Fibroblast of villous mesenchyme (primary cell): Measurements from ENCODE around the gene CDPF1. TPM values are rescaled to one million over a fixed set of nuclear protein-coding genes. Genes with fewer than 3 reads are reported as not detected.
"Not testable (repeated sequence)": the region's sequence is repeated elsewhere in the genome, so short reads cannot be mapped to it uniquely, and the experiment has no call there.

Source experiments
- DNase-seq: peaks from one replicate; pipeline ENCODE4 v3.0.0-alpha.2; 2010; ENCODE audit warnings: low read depth
- H3K4me3 ChIP-seq: 2 replicates; pipeline ENCODE4 v1.5.1; 2011; ENCODE audit warnings: low read depth, mild to moderate bottlenecking, low read length
- CTCF ChIP-seq: IDR thresholded peaks from 2 replicates; pipeline ENCODE4 v1.5.1; 2012; ENCODE audit warnings: low read depth, mild to moderate bottlenecking, low read length; ENCODE audit not compliant: insufficient read depth
- total RNA-seq: library from RNA; depleted of rRNA; stranded (reverse); fragments of >200 nt; gene quantifications from 2 replicates; pipeline ENCODE4 v1.2.3, GENCODE V29; 2012

Gene CDPF1
- total RNA-seq, 1 donor, result 16.8 TPM

DNA sequence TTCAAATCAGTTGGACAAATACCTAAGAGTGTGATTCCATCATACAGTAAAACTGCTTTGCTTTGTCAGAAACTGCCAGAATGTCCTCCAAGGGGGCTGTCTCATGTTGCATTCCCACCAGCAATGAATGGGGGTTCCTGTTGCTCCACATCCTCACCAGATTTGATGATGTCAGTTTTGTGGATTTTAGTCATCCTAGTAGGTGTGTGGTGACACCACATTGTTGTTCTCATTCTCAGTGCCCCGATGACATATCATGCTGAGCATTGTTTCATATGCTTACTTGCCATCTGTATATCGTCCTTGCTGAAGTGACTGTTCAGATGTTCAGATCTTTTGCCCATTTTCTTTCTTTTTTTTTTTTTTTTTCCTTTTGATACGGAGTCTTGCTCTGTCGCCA lies 37.0 kb downstream of the CDPF1 start:
- no peak overlapping the region for H3K4me3 ChIP-seq
- DNase-seq, result no peak

DNA sequence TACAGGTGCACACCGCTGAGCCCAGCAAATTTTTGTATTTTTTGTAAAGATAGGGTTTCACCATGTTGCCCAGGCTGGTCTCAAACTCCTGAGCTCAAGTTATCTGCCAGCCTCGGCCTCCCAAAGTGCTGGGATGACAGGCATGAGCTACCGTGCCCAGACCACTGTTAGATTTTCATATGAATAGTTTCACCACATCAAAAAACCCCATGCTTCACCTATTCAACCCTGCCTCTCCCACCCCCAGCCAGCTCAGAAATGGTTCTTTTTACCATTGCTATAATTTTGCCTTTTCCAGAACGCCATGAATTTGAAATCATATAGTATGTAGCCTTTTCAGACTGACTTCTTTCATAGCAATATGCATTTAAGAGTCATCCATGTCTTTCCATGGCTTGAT lies 37.9 kb downstream of the CDPF1 start:
- TF ChIP-seq CTCF, result no peak
- no peak overlapping the region for H3K4me3 ChIP-seq
- no peak for DNase-seq

More for the DNA sequence above, 37.0 kb downstream of the CDPF1 start:
- no peak for TF ChIP-seq CTCF

- H3K4me3 ChIP-seq, result no peak overlapping the region
- peak; percentile 11 for DNase-seq
- TF ChIP-seq CTCF, result no peak
Observed at GRCh38 chr22:46209262-46209661, 40.8 kb downstream of the CDPF1 start.

DNA sequence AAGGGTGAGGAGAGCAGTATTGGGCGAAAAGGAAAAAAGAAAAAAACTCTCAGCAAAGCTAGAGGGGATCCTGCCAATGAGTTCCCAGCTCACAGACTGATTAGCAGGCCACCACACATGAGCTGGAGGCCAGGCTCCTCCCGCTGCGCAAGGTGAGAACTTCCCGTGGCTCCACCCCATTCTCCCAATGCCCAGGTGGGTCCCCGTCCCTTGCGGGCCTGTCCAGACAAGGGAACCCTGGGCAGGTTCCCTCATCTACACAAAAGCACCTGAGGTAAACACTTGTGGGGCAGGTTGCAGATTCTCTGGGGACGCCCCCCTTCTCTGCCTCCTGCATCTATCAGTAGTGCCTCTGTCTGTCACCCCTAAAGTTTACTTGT lies 46.5 kb downstream of the CDPF1 start:
- no peak for TF ChIP-seq CTCF
- DNase-seq, result no peak

GRCh38 chr22:46202897-46203600 lies 47.0 kb downstream of the CDPF1 start:
- DNase-seq, result no peak
- TF ChIP-seq CTCF, result no peak
- no peak overlapping the region for H3K4me3 ChIP-seq

More for the DNA sequence above, 46.5 kb downstream of the CDPF1 start:
- H3K4me3 ChIP-seq, result no peak overlapping the region

GRCh38 chr22:46201059-46201757 lies 48.9 kb downstream of the CDPF1 start:
- no peak overlapping the region for H3K4me3 ChIP-seq
- DNase-seq, result no peak
- TF ChIP-seq CTCF, result no peak

DNA sequence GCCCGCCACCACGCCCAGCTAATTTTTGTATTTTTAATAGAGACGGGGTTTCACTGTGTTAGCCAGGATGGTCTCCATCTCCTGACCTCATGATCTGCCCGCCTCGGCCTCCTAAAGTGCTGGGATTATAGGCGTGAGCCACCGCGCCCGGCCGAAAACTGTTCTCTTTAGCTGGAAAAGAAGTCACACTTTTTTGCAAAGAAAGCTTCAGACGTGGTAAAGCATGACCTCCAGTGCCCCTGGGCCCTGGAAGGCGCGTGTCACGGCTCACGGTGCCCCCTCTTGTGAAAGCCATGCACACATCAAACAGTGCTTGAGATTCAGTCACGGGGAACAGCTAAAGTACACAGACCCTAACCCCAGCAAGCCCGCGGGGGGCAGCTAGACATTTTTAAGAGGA lies 51.3 kb downstream of the CDPF1 start:
- H3K4me3 ChIP-seq, DNase-seq: not testable (repeated sequence)
